Coronary artery (tissue), 2 donors: ENCODE results near the gene NCK1.

Experiments
- DNase-seq: peaks from one replicate; pipeline ENCODE4 v3.0.0-alpha.2; 2017; ENCODE audit warnings: low spot score
- H3K27ac ChIP-seq, 2 donors: fragments of 200-600 bp; sonication (generic); one replicate each; pipeline ENCODE4 v1.5.1; 2016 to 2019
- H3K4me3 ChIP-seq: fragments of 200-600 bp; sonication (generic); 2 replicates; pipeline ENCODE4 v1.5.1; 2016; ENCODE audit warnings: mild to moderate bottlenecking, moderate library complexity
- CTCF ChIP-seq: fragments of 200-600 bp; sonication (generic); IDR thresholded peaks from one replicate; pipeline ENCODE4 v1.5.1; 2019; ENCODE audit warnings: antibody characterized with exemption

NCK1 gene

DNA sequence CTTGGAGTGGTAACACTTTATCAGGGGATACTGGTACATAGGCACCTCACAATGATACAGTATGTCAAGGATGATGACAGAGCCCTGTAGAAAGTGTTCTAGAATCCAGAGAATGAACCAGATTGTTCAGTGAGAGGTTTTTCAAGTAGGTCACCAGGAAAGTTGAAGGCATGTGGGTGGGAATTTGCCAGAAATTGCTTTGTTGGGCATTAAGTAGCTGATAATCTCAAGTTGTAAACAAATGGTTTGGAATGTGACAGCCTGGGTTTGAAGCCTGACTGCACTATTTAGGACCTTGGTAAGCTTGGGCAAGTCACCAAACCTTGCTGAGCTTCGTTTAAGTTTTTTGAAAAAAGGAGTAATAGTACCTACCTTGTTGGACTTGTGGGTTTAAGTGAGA, 30.5 kb upstream of the NCK1 start:
- Histone ChIP-seq H3K4me3 (no peak overlapping the region), H3K27ac (no peak overlapping the region)
- no peak for DNase-seq
- TF ChIP-seq CTCF: no peak

DNA sequence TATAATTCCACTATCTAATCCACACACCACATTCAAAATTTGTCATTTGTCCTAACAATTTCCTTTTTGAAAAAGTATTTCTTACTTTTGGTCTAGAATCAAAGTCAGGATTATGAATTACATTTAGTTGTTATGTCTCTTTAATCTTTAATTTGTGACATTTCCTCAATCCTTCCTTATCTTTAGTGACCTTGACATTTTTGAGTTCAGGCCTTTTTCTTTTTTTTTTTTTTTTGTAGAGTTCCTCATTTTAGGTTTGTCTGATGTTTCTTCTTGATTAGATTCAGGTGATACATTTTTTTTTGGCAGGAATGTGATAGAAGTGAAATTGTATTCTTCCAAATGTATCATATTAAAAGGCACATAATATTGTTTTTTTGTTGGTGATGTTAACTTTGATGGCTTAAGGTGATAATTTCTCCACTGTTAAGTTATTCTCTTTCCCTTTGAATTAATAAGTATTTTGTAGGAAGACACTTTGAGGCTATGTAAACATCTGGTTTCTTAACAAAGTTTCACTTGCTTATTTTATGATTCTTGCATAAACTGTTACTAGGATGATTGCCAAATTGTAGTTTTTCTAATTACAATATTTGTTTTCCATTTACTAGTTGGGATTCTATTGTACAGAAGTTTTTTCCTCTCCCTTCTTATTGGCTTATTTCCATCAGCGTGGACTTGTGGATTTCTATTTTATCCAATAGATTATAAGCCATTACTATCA, 26.8 kb upstream of the NCK1 start:
- Histone ChIP-seq H3K27ac (no peak overlapping the region), H3K4me3 (no peak overlapping the region)
- no peak for TF ChIP-seq CTCF
- no peak for DNase-seq

DNA sequence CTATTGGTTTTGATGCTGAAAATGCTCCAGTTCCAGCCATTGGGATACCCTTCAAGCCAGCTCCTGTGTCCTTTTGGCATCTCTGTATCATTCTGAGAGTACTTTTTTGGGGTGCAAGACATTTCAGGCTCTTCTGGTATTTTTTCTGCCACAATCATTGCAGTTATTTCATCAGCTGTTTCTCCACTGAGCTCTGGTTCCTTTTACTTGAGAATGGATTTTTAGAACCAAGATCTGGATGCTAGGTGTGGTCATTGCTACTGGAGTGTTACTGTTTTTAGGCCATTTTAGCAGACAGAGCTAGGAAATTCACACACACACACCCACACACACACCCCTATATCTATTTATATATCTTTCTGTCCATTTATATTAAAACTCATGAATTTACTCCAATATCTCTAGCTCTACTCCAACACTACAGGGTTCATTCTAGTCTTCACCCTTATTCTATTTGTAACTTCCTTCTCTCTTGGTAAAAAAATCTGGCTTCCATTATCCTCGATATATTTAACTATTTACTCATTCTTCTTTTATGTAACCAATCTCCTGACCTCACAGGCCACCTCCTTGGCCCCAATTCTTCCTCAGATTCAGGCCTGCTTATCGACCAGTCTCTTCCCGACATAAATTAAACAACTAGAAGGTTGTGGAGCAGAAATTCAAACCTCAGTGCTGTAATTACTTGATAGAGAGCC, 26.0 kb upstream of the NCK1 start:
- TF ChIP-seq CTCF: no peak
- H3K27ac ChIP-seq: no peak overlapping the region
- no peak overlapping the region for H3K4me3 ChIP-seq
- no peak for DNase-seq

DNA sequence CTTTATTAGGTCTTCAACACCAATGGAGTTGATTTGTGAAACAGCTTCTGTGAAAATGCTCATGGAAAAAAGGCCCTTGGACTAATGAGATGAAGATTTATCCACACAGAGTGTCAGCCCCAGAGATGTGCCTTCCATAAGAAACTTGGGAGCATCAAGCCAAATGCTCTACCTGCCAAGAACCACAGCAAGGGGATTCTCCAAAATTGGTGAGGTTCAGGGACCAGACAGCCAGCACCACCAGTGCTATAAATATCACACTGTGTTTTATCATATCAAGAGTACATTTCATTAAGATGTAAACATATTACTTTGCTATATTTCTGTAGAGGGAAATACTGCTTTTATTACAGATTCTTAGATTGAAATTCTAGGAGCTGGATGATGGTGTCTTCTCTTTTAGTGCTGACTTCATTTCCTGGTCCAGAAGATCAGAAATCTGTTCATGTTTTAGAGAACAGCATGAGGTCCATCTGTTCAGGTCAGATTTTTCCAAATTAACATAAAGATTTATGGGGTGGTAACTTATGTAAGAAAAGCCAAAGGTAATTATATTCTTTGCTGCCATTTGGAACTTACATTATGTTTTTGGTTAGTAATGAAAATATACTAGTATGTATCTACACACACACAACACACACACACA, 25.4 kb upstream of the NCK1 start:
- Histone ChIP-seq H3K27ac (no peak overlapping the region), H3K4me3 (no peak overlapping the region)
- DNase-seq: no peak
- no peak for TF ChIP-seq CTCF

- H3K4me3 ChIP-seq: no peak overlapping the region
- TF ChIP-seq CTCF: no peak
- no peak for DNase-seq
- H3K27ac ChIP-seq: no peak overlapping the region
Observed at GRCh38 chr3:136838641-136839555, 23.1 kb upstream of the NCK1 start.

GRCh38 chr3:136839556-136839931, 22.5 kb upstream of the NCK1 start:
- no peak for TF ChIP-seq CTCF
- no peak for DNase-seq
- Histone ChIP-seq H3K27ac (no peak overlapping the region), H3K4me3 (no peak overlapping the region)
